ENCODE results near the gene FAM221A. TPM values are rescaled to one million over a fixed set of nuclear protein-coding genes. Genes with fewer than 3 reads are reported as not detected.

The FAM221A gene
- total and polyA plus RNA-seq, 2 of the 8 experiments (the other 6 are each of a cell fraction or from before 2014, with no cell fraction given): 21.5 to 39.0 TPM

DNA sequence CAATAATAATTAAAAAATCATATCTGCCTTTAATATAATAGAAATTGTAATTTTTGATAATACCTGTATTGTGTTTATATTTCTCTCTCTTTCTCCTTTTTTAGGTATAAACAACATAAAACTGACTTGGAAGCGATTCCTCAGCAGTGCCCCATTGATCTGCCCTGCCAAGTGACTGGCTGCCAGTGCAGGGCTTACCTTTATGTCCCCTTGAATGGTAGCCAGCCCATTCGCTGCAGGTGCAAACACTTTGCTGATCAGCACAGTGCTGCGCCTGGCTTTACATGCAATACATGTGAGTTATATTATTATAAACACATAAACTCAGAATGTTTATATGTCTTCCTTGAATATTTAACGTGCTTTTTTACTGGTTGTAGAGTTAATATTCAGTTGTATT, 9.2 kb downstream of the FAM221A start:
- Histone ChIP-seq H3K14ac (ENCODE audit: insufficient read length) (no peak overlapping the region), H2AK5ac (ENCODE audit: low read depth, low read length) (no peak overlapping the region), H3K9me3 (ENCODE audit: insufficient read depth in 2 of 2, low read depth in 1 of 2, low read length in 1 of 2) (no peaks in the 10 kb centered on the region), H4K8ac (ENCODE audit: extremely low read depth, insufficient read depth, low read length) (no peak overlapping the region), H3K4ac (replicated peaks; ENCODE audit: insufficient read length, low read depth, low read length) (no peak overlapping the region), H3K56ac (replicated peaks; ENCODE audit: insufficient read length, low read depth, low read length) (no peak overlapping the region), H3K36me3 (ENCODE audit: control insufficient read depth in 2 of 4, insufficient read depth in 4 of 4, low read length in 3 of 4) (peaks cover 3 to 44% (median 28%) of the 10 kb centered on the region in 4 experiments; a peak in 6 of 8 replicates), H3K4me3 (ENCODE audit: extremely low read depth in 1 of 4, insufficient read depth in 2 of 4, low read depth in 3 of 4, low read length in 4 of 4) (no peak overlapping the region), H3K79me2 (ENCODE audit: control insufficient read depth in 1 of 2, insufficient read depth in 2 of 2, low read length in 2 of 2) (peaks cover 0 to 33% of the 10 kb centered on the region in 2 experiments; a peak in 2 of 4 replicates), H3K9ac (replicated peaks in 1 of 4; ENCODE audit: extremely low read depth in 1 of 4, low read depth in 3 of 4, low read length in 3 of 4) (no peak overlapping the region), H2BK120ac (replicated peaks; ENCODE audit: low read depth, low read length) (no peak overlapping the region), H2AFZ (ENCODE audit: low read length) (no peak overlapping the region), H3K23ac (ENCODE audit: insufficient read length) (no peak overlapping the region), H3K27me3 (replicated peaks in 1 of 4; ENCODE audit: control insufficient read depth in 3 of 4, extremely low read depth in 1 of 4, insufficient read depth in 3 of 4, low read length in 3 of 4) (no peaks in the 10 kb centered on the region), H4K5ac (ENCODE audit: insufficient read length, low read depth, low read length) (no peak overlapping the region), H4K20me1 (replicated peaks in 1 of 2; ENCODE audit: control insufficient read depth in 1 of 2, insufficient read depth in 2 of 2, low read length in 2 of 2) (no peaks in the 10 kb centered on the region), H3K4me1 (replicated peaks in 1 of 4; ENCODE audit: control insufficient read depth in 3 of 4, insufficient read depth in 4 of 4, low read length in 3 of 4) (peaks cover 0 to 4% (median 0%) of the 10 kb centered on the region in 4 experiments; a peak in 1 of 7 replicates), H2BK15ac (ENCODE audit: low read length) (no peak overlapping the region), H3K18ac (ENCODE audit: extremely low read depth, low read length) (no peak overlapping the region), H3K23me2 (ENCODE audit: low read depth, low read length) (no peaks in the 10 kb centered on the region), H3K4me2 (ENCODE audit: insufficient read depth in 1 of 2, low read depth in 2 of 2, low read length in 2 of 2) (no peak overlapping the region), H3K79me1 (ENCODE audit: low read depth, low read length) (no peaks in the 10 kb centered on the region), H2BK12ac (ENCODE audit: low read depth, low read length) (no peak overlapping the region), H3K27ac (ENCODE audit: low read depth, low read length) (no peak overlapping the region), H4K91ac (replicated peaks; ENCODE audit: insufficient read length, low read length) (no peak overlapping the region), H2BK5ac (ENCODE audit: low read depth, low read length) (no peak overlapping the region), H2BK20ac (ENCODE audit: low read length) (no peak overlapping the region)
- ChIA-PET POLR2A (ENCODE audit: partially characterized antibody) (interaction anchor here (0.7 kb wide), 1 partner anchor 31 kb away, joined by 3 read pairs; no protein-coding TSS in a partner anchor), CTCF (ENCODE audit: partially characterized antibody) (interaction anchor here (2.1 kb wide), 1 partner anchor 21 kb away, joined by 5 read pairs; the partner anchor contains the start of gene STK31)
- 93% methylated on average over 4 of the region's 4 CpGs; no CpG with 5 or more reads in 1 of the 2 experiments for WGBS, 2 experiments (ENCODE audit: extremely low coverage in 1 of 2, insufficient coverage in 1 of 2, insufficient read length in 1 of 2, insufficient replicate concordance in 2 of 2, low coverage in 1 of 2, low lambda C conversion rate in 2 of 2, missing lambda C conversion rate in 1 of 2)
- FAIRE-seq: no peak
- no peak for DNase-seq (ENCODE audit: low read depth in 1 of 2, low spot score in 2 of 2)
- TF ChIP-seq SUZ12 (IDR thresholded peaks at IDR 0.05; ENCODE audit: low read length): no peak
- TF ChIP-seq MAFK (IDR thresholded peaks at IDR 0.05; ENCODE audit: low read depth, low read length): no peak
- TF ChIP-seq HDAC6 (IDR thresholded peaks at IDR 0.05; ENCODE audit: low read depth, low read length): no peak
- TF ChIP-seq SIRT6 (IDR thresholded peaks at IDR 0.05; ENCODE audit: low read length): no peak

Measured in H1 (cell line).